A673 (cell line): ENCODE measurements around the gene CALU. TPM values are rescaled to one million over a fixed set of nuclear protein-coding genes. Genes with fewer than 3 reads are reported as not detected.

Experiments
- BruUV-seq: library from RNA; stranded (reverse); fragments of 400-500 nt; replicated peaks from 2 replicates; lab custom pipeline; 2021; lab: Mats Ljungman, UMichigan
- CTCF ChIA-PET: fragments of 300-600 bp; sonication (Branson Sonifier 250); formaldehyde crosslinking; loops from one replicate; lab custom pipeline; 2022; ENCODE audit warnings: antibody characterized with exemption; lab: Charles Lee
- POLR2A ChIA-PET: fragments of 300-600 bp; sonication (Branson Sonifier 250); formaldehyde crosslinking; loops from one replicate; lab custom pipeline; 2022; ENCODE audit warnings: antibody characterized with exemption; ENCODE audit not compliant: low non-redundant PET; lab: Charles Lee
- DNase-seq: peaks from one replicate; pipeline ENCODE4 v3.0.0-alpha.2; 2015; ENCODE audit warnings: low spot score
- H3K27ac ChIP-seq: fragments of 200-600 bp; sonication (generic); 2 replicates; pipeline ENCODE4 v1.5.1; 2016; ENCODE audit warnings: mixed run types, low read depth, mild to moderate bottlenecking, mixed read lengths, antibody characterized with exemption, low read length; ENCODE audit not compliant: poor library complexity, severe bottlenecking
- H3K27me3 ChIP-seq: fragments of 200-600 bp; sonication (generic); replicated peaks from 2 replicates; pipeline ENCODE4 v1.6.1; 2017; ENCODE audit warnings: mixed run types, low read depth, mild to moderate bottlenecking, mixed read lengths, antibody characterized with exemption, low read length; ENCODE audit not compliant: insufficient read depth, poor library complexity
- H3K36me3 ChIP-seq: fragments of 200-600 bp; sonication (generic); 2 replicates; pipeline ENCODE4 v1.6.1; 2016; ENCODE audit warnings: mixed run types, mild to moderate bottlenecking, mixed read lengths, antibody characterized with exemption, low read length; ENCODE audit not compliant: insufficient read depth, poor library complexity, severe bottlenecking
- H3K4me1 ChIP-seq: fragments of 200-600 bp; sonication (generic); 2 replicates; pipeline ENCODE4 v1.6.1; 2017; ENCODE audit warnings: mixed run types, mild to moderate bottlenecking, mixed read lengths, antibody characterized with exemption, low read length; ENCODE audit not compliant: insufficient read depth, poor library complexity, severe bottlenecking
- H3K4me3 ChIP-seq: fragments of 200-600 bp; sonication (generic); 2 replicates; pipeline ENCODE4 v1.5.1; 2016; ENCODE audit warnings: low read depth, mixed run types, mild to moderate bottlenecking, mixed read lengths, low read length; ENCODE audit not compliant: poor library complexity, severe bottlenecking
- H3K9me3 ChIP-seq: fragments of 200-600 bp; sonication (generic); 2 replicates; pipeline ENCODE4 v1.6.1; 2016; ENCODE audit warnings: mixed run types, low read depth, mild to moderate bottlenecking, mixed read lengths, antibody characterized with exemption, low read length; ENCODE audit not compliant: poor library complexity, severe bottlenecking
- EZH2 ChIP-seq: fragments of 200-600 bp; sonication (generic); IDR thresholded peaks from 2 replicates; pipeline ENCODE4 v1.6.1; 2017; ENCODE audit warnings: borderline replicate concordance, low read depth, mild to moderate bottlenecking, mixed read lengths, antibody characterized with exemption, low read length; ENCODE audit not compliant: poor library complexity, severe bottlenecking
- intact Hi-C: fragments of 100-400 bp; cut with micrococcal nuclease; formaldehyde crosslinking; loops from one replicate; pipeline ENCODE4 v1.10.0; 2022; ENCODE audit not compliant: unreplicated experiment
- total RNA-seq: library from RNA; stranded (reverse); gene quantifications from 2 replicates; pipeline ENCODE4 v1.2.3, GENCODE V29; 2021
- TF ChIP-seq, protein P1 (sequence below): fragments of 300-800, 200-600 bp; sonication (generic); conservative IDR thresholded peaks from 2 replicates; pipeline ENCODE4 v1.5.1; 2017; ENCODE audit warnings: low read depth, mild to moderate bottlenecking, antibody characterized with exemption, low read length, moderate library complexity, mixed read lengths

Gene CALU
- total RNA-seq, 1 experiment from 2014 or later: 162 TPM

DNA sequence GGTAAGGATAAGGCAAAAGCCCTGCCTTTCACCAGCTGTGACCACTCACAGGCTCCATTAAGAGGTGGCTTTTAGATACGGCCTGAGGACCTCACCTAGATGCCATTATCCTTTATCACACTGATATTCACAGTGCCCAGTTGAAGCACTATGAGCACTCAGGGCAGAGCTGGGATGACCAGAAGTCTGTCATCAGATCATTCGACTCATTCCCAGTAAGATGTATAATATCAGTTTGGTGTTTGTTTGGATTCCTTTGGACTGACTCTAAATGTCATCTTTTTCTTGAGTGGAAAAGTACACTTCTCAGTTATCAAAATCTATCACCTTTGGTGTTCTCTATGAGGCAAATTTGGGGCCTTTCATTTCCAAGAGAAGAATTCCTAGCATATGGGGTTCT, 71.3 kb downstream of the CALU start:
- ChIA-PET POLR2A (no interaction called here), CTCF (no interaction called here)
- Histone ChIP-seq H3K27me3 (no peaks in the 10 kb centered on the region), H3K36me3 (no peaks in the 10 kb centered on the region), H3K9me3 (no peaks in the 10 kb centered on the region), H3K27ac (no peak overlapping the region), H3K4me3 (no peak overlapping the region), H3K4me1 (peaks cover 18% of the 10 kb centered on the region)
- TF ChIP-seq, protein P1, sequence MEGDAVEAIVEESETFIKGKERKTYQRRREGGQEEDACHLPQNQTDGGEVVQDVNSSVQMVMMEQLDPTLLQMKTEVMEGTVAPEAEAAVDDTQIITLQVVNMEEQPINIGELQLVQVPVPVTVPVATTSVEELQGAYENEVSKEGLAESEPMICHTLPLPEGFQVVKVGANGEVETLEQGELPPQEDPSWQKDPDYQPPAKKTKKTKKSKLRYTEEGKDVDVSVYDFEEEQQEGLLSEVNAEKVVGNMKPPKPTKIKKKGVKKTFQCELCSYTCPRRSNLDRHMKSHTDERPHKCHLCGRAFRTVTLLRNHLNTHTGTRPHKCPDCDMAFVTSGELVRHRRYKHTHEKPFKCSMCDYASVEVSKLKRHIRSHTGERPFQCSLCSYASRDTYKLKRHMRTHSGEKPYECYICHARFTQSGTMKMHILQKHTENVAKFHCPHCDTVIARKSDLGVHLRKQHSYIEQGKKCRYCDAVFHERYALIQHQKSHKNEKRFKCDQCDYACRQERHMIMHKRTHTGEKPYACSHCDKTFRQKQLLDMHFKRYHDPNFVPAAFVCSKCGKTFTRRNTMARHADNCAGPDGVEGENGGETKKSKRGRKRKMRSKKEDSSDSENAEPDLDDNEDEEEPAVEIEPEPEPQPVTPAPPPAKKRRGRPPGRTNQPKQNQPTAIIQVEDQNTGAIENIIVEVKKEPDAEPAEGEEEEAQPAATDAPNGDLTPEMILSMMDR: no peak
- no peak for TF ChIP-seq EZH2
- DNase-seq: no peak
- no TSS peak for BruUV-seq
- intact Hi-C loops: no loop called here

DNA sequence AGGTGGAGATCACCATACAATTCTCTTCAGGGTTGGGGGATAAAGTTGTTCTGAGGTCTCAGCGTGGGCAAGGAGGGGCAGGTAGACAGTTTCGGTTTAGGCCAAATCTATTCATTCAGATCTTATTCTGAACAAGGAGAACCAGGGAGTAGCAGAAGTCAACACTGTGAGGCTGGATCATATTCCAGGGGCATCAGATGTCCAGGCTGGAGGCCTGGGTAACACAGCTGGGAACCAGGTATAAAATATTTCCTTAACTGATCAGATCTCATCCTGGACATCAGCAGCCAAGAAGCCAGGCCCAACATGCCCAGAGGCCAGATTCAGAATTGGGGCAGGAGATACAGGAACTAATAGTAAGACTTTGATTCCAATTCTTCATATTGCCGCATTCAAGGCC, 71.8 kb downstream of the CALU start:
- POLR2A ChIA-PET: no interaction called here

DNA sequence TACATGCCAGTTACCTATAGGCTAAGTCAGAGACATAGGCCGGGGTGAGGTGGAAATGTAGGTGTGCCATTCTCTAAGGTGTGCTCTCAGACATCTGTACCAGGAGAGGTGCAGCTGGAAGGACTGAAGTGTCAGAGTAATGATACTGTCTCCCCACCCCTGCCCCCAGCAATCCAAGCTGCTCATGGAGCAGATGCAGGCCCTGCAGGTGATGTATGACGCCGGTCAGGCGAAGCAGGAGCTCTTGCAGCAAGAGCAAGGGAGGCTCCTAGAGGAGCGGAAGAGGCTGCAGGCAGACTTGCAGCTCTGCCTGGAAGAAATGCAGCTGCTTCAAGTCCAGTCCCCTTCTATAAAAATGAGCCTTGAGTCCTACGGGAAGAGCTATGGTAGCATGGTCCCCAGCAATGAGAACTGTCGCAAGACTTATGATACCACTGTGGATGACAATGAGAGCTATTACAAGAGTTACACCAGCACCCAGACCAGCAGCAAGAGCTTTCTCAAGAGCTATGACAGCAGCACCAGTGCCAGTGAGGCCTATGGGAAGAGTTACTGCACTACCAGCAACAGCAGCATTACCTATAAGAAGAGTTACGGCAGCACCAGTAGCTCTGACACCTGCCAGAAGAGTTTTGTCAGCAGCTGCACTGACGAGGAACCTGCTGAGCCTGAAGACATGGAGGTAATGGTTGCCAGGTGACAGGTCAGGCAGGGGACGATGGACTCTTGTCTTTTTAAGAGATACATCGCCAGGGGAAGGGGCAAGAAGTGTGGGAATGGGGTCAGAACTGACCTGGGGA, 72.7 kb downstream of the CALU start:
- no peaks in the 10 kb centered on the region for H3K9me3 ChIP-seq
- H3K27me3 ChIP-seq: no peaks in the 10 kb centered on the region
- no peak overlapping the region for H3K4me3 ChIP-seq
- H3K4me1 ChIP-seq: peaks cover 18% of the 10 kb centered on the region
- no peak for DNase-seq
- ChIA-PET POLR2A (no interaction called here), CTCF (interaction anchor here (1.5 kb wide), 1 partner anchor 31 kb away, joined by 4 read pairs; no protein-coding TSS in a partner anchor)
- no TSS peak for BruUV-seq
- intact Hi-C loops: no loop called here
- H3K27ac ChIP-seq: no peak overlapping the region
- TF ChIP-seq, protein P1: no peak
- TF ChIP-seq EZH2: no peak
- no peaks in the 10 kb centered on the region for H3K36me3 ChIP-seq

More for the DNA sequence above, 71.8 kb downstream of the CALU start:
- BruUV-seq: no TSS peak
- Histone ChIP-seq H3K36me3 (no peaks in the 10 kb centered on the region), H3K27me3 (no peaks in the 10 kb centered on the region), H3K27ac (no peak overlapping the region), H3K9me3 (no peaks in the 10 kb centered on the region), H3K4me3 (no peak overlapping the region), H3K4me1 (peaks cover 18% of the 10 kb centered on the region)
- CTCF ChIA-PET: no interaction called here
- intact Hi-C loops: no loop called here
- DNase-seq: no peak
- TF ChIP-seq EZH2: no peak
